Measurements from ENCODE around the gene ACO1.

The ACO1 gene

DNA sequence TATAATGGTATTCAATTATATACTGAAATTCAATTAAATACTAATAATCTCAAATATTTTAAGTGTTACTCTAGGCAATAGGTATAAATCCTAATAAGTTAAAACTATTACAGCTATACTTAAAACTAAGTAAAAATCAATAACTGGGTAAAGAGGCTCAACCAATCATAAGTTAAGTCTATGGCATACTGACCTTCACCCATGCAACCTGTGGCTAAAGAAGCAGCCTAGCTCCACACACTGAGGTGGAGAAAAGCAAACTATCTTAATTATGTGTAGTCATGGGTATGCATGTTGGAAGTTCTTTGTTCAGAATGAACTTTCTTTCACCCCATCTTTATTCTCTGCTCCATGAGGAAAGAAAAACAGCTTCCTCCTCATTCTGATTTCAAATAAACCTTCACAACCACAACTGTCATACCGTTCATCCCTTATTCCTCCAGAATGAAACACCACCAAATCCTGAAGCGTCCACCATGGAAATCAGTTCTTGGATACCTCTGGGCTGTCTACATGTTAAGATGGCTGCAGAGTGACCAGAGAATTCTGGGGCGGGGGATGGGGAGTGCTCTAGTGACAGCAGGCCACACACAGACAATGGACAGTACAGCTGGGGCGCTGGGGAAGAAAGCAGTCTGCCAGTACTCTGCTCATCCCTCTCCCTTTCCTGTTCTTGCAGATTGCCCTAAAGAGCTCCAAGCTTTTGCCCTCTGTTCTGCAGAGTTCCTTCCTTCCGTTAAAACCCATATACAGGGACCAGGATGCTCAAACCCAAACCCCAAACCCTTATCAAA, 79.3 kb downstream of the ACO1 start:
- Mint-ChIP-seq H3K27ac (no peak overlapping the region), H3K4me1 (ENCODE audit: low read depth) (no peaks in the 10 kb centered on the region), H3K4me3 (no peak overlapping the region), H3K9me3 (no peaks in the 10 kb centered on the region), H3K27me3 (no peaks in the 10 kb centered on the region), H3K36me3 (ENCODE audit: low read depth) (peaks cover 69% of the 10 kb centered on the region)
- no peak for DNase-seq

DNA sequence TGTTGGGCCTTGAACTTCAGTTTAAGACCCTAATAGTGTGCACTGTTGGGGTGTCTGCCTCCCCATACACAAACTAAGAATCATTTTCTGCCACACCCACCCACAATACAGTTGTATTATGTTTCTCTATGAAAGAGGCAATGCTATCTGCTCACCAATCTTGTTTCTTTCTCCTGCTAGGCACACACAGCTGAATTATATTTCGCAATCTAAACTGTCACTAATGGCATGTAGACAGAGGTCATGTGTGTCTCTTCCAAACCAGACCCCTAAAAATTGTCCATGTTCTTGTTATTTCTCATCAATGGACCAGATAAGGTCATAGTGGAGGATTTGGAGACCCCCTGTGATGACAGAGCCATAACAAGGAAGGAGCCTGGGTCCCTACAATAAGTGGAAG, 84.3 kb downstream of the ACO1 start:
- Mint-ChIP-seq H3K36me3 (ENCODE audit: low read depth) (peaks cover 85% of the 10 kb centered on the region), H3K27me3 (no peaks in the 10 kb centered on the region), H3K9me3 (no peaks in the 10 kb centered on the region), H3K27ac (no peak overlapping the region), H3K4me3 (no peak overlapping the region), H3K4me1 (ENCODE audit: low read depth) (no peaks in the 10 kb centered on the region)
- no peak for DNase-seq

DNA sequence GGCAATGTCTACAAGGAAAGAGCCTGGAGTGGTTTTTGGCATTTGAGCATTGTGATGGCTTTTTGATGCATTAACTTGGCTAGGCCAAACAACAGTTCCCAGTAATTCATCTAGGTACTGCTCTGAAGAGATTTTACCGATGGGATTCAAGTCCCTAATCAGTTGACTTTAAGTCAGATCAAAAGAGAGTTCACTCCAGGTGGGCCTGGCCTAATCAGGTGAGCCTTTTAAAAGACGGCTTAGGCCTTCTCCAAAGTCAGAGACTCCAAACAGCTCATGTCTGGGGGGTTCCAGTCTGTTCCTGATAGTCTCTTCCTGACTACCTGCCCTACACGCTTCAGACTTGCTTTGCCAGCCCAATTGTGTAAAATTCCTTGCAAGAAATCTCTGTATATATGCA, 87.9 kb downstream of the ACO1 start:
- Mint-ChIP-seq H3K4me1 (ENCODE audit: low read depth) (no peaks in the 10 kb centered on the region), H3K4me3 (no peak overlapping the region), H3K9me3 (no peaks in the 10 kb centered on the region), H3K27ac (no peak overlapping the region), H3K27me3 (no peaks in the 10 kb centered on the region), H3K36me3 (ENCODE audit: low read depth) (peaks cover 83% of the 10 kb centered on the region)
- no peak for DNase-seq

DNA sequence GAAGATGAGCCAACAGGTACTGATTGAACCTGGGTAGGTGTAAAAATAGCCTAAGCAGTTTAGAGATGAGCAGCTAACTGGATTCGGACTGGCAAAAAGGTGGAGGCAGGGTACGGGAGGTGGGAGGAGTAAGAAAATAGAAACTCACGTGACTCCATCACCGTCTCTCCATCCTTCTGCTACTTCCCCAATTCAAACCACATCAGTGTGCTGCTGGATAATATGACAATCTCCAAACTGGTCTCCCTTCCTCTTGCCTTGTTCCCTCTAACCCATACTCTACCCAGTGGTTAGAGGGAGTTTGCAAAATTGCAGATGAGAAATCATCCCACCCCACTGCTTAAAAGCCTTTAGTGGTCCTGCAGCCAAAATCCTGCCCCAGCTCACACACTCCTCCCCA, 98.9 kb downstream of the ACO1 start:
- Mint-ChIP-seq H3K36me3 (ENCODE audit: low read depth) (peaks cover 83% of the 10 kb centered on the region), H3K4me1 (ENCODE audit: low read depth) (no peaks in the 10 kb centered on the region), H3K4me3 (no peak overlapping the region), H3K9me3 (no peaks in the 10 kb centered on the region), H3K27ac (no peak overlapping the region), H3K27me3 (no peaks in the 10 kb centered on the region)
- DNase-seq = no peak

DNA sequence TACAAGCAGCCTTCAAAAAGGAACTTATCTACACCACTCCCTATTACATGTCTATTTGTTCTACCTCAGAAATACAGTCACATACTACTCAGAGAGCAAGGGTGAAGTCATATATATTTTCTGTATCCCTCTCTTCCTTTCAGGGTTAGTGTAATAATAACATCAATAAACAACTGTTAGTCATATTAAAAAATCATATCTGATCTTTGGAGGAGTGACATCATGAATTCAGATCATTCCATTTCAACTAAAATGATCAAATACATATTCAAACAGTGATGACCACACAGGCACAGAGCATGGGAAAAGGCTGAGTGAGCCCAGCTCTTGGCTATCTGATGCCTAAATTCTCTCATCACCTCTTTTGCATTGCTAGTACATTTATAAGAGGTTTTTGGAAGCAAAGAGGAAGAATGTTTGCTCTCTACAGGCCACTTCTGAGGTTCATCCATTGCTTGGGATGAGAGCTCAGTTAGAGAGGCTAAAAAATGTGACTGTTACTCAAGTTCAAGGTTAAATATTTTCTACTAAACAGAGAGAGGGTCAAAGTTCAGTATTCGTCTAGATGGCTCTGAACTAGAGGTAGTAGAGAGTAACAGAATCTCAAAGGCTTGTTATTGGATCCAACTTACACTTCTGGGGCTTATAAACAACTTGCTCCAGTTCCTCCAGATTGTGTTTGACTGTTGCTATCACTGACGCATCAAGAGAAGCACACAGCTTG, 102.6 kb downstream of the ACO1 start:
- H3K4me3 Mint-ChIP-seq = no peak overlapping the region
- no peaks in the 10 kb centered on the region for H3K27me3 Mint-ChIP-seq
- H3K27ac Mint-ChIP-seq = peak overlapping the region; percentile 20
- H3K9me3 Mint-ChIP-seq = no peaks in the 10 kb centered on the region
- H3K36me3 Mint-ChIP-seq (ENCODE audit: low read depth) = peaks cover 80% of the 10 kb centered on the region
- DNase-seq = no peak
- H3K4me1 Mint-ChIP-seq (ENCODE audit: low read depth) = no peaks in the 10 kb centered on the region

DNA sequence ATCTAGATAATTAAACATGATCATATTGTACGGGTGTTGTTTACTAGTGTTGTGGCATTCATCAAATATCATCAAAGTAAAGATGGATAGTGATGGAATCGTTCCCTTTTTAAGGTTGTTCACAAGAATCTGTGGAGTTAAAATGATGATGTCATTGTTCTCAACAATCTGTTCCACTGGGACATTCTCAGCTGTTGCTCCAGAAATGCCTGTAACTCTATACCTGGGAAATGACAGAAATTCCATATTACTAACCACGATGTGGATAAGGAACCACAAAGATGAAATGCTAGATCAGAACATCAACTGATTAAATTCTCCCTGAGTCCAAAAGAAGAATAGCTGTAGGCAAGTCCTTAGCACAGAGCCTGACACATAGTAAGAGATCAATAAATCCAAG, 103.5 kb downstream of the ACO1 start:
- Mint-ChIP-seq H3K4me3 (no peak overlapping the region), H3K36me3 (ENCODE audit: low read depth) (peaks cover 79% of the 10 kb centered on the region), H3K4me1 (ENCODE audit: low read depth) (no peaks in the 10 kb centered on the region), H3K27me3 (no peaks in the 10 kb centered on the region), H3K27ac (no peak overlapping the region), H3K9me3 (no peaks in the 10 kb centered on the region)
- no peak for DNase-seq

DNA sequence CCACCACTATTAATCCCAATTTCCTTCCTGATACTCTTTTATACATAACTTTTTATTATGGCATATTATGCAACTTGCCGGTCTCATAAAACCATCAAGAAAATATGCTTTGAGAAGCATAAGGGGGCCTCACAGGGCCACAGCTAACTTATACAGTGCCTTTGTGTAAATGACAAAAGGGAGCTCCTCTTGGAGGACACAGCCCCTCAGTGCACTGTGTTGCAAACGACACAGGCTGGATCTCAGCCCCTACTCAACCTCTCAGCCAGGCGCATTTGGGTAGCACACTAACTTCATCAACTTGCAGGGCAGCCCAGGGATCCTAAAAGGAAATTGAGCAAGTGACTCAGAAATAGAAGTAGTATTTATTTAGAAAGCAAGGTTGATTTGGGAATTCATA, 106.2 kb downstream of the ACO1 start:
- H3K4me3 Mint-ChIP-seq = no peak overlapping the region
- peaks cover 72% of the 10 kb centered on the region for H3K36me3 Mint-ChIP-seq (ENCODE audit: low read depth)
- no peaks in the 10 kb centered on the region for H3K27me3 Mint-ChIP-seq
- H3K4me1 Mint-ChIP-seq (ENCODE audit: low read depth) = no peaks in the 10 kb centered on the region
- DNase-seq = no peak
- H3K9me3 Mint-ChIP-seq = no peaks in the 10 kb centered on the region
- H3K27ac Mint-ChIP-seq = no peak overlapping the region

DNA sequence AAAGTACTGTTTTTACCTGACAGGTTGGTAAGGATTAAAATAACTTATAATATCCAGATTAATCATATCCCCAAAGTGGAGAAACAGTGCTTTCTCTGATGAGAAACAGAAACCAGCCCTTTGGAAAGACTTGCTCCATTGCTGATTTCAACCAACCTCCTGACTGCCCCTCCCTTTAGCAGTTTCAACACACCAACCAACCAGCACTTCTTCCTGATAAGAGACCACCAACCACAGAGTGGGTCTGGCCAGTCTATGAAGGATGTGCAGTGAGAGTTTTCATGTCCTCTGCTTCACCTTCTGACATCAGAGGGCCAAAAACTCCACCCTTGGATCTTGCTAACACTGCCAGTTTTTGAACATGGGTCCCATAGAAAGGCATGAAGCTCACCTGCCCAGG, 113.5 kb downstream of the ACO1 start:
- Mint-ChIP-seq H3K4me1 (ENCODE audit: low read depth) (peaks cover 1% of the 10 kb centered on the region), H3K4me3 (no peak overlapping the region), H3K27me3 (no peaks in the 10 kb centered on the region), H3K27ac (no peak overlapping the region), H3K9me3 (no peaks in the 10 kb centered on the region), H3K36me3 (ENCODE audit: low read depth) (peaks cover 62% of the 10 kb centered on the region)
- DNase-seq = no peak

DNA sequence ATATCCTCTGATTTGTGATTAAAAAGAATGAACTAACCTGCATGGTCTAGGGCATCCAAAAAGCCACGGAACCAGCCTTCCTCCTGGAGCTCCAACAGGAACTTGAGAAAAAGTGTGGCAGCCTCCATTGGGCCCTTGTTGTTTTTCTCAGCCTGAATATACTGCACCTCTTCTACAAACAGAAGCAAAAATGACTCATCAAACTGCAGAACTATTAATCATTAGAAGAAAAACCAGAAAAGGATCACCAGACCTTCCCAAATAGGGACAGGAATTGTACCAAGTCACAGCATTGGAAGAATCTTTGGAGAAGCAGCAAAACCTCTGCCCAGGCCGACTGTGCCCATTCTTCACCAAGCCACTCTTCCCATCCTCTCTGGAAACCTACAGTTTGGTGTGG, 116.3 kb downstream of the ACO1 start:
- Mint-ChIP-seq H3K9me3 (no peaks in the 10 kb centered on the region), H3K27ac (no peak overlapping the region), H3K4me3 (no peak overlapping the region), H3K4me1 (ENCODE audit: low read depth) (peaks cover 1% of the 10 kb centered on the region), H3K36me3 (ENCODE audit: low read depth) (peaks cover 49% of the 10 kb centered on the region), H3K27me3 (no peaks in the 10 kb centered on the region)
- DNase-seq = no peak

DNA sequence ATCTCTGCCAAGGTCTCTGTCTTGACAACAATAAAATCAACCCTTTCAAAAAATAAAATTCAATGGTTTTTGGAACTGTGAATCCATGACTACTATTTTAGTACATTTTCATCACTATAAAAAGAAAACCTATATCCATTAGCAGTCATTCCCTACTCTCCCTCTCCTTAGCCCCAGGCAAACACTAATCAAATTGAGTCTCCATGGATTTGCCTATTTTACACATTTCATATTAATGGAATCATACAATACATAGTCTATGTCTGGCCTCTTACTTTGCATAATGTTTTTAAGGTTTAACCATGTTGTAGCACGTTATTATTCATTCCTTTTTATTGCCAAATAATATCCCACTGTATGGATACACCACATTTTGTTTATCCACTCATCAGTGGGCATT, 117.4 kb downstream of the ACO1 start:
- peaks cover 38% of the 10 kb centered on the region for H3K36me3 Mint-ChIP-seq (ENCODE audit: low read depth)
- H3K9me3 Mint-ChIP-seq = no peaks in the 10 kb centered on the region
- no peak for DNase-seq
- no peak overlapping the region for H3K4me3 Mint-ChIP-seq
- no peaks in the 10 kb centered on the region for H3K27me3 Mint-ChIP-seq
- H3K4me1 Mint-ChIP-seq (ENCODE audit: low read depth) = peaks cover 1% of the 10 kb centered on the region
- H3K27ac Mint-ChIP-seq = no peak overlapping the region

DNA sequence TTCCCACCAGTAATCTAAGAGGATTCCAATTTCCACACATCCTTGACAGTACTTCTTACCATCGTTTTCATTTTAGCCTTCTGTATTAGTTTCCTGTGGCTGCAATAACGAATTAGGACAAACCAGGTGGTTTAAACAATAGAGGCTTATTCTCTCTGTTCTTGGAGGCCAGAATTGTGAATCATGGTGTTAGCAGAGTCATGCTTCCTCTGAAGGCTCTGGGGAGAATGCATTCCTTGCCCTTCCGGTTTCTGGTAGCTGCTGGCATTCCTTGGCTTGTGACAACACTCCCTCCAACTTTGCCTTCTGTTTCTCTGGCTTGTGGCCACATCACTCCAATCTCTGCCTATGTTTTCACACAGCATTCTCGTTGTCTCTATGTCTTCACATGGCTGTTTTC, 118.0 kb downstream of the ACO1 start:
- DNase-seq = no peak
- Mint-ChIP-seq H3K4me3 (no peak overlapping the region), H3K4me1 (ENCODE audit: low read depth) (peaks cover 1% of the 10 kb centered on the region), H3K27me3 (no peaks in the 10 kb centered on the region), H3K36me3 (ENCODE audit: low read depth) (peaks cover 33% of the 10 kb centered on the region), H3K27ac (peak overlapping the region; percentile 35), H3K9me3 (no peaks in the 10 kb centered on the region)

DNA sequence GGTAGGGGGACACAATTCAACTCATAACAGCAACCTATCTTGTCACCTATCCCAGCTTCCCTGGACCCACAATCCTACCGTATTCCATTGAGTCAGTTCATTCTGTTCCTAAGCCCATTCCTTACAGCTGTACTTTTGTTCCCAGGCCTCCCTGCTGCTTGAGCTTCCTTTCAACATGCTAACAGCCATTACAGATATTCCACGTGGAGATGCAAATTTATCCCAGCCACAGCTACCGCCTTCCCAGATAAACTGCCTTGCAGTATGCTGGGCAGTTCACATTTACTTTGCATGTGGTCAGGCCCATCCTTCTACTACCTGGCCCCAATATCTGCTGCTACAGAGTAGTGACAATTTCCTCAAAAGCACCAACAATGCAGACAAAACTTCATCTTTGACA, 118.6 kb downstream of the ACO1 start:
- no peaks in the 10 kb centered on the region for H3K9me3 Mint-ChIP-seq
- DNase-seq = no peak
- H3K27ac Mint-ChIP-seq = peak overlapping the region; percentile 19
- H3K36me3 Mint-ChIP-seq (ENCODE audit: low read depth) = peaks cover 29% of the 10 kb centered on the region
- H3K4me1 Mint-ChIP-seq (ENCODE audit: low read depth) = peaks cover 1% of the 10 kb centered on the region
- H3K27me3 Mint-ChIP-seq = no peaks in the 10 kb centered on the region
- no peak overlapping the region for H3K4me3 Mint-ChIP-seq
